HT1080 (cell line): Measurements from ENCODE around the gene ATG4C. TPM values are rescaled to one million over a fixed set of nuclear protein-coding genes. Genes with fewer than 3 reads are reported as not detected.

Experiments
- DNase-seq: peaks from one replicate; pipeline ENCODE4 v3.0.0-alpha.2; 2015; ENCODE audit warnings: low read depth
- total RNA-seq: library from RNA; depleted of rRNA; stranded (reverse); fragments of >200 nt; shearing (Covaris generic); gene quantifications from 2 replicates; pipeline ENCODE4 v1.2.3, GENCODE V29; 2014; rRNA removed

The ATG4C gene
- total RNA-seq, 1 experiment from 2014 or later, result 8.4 TPM

DNA sequence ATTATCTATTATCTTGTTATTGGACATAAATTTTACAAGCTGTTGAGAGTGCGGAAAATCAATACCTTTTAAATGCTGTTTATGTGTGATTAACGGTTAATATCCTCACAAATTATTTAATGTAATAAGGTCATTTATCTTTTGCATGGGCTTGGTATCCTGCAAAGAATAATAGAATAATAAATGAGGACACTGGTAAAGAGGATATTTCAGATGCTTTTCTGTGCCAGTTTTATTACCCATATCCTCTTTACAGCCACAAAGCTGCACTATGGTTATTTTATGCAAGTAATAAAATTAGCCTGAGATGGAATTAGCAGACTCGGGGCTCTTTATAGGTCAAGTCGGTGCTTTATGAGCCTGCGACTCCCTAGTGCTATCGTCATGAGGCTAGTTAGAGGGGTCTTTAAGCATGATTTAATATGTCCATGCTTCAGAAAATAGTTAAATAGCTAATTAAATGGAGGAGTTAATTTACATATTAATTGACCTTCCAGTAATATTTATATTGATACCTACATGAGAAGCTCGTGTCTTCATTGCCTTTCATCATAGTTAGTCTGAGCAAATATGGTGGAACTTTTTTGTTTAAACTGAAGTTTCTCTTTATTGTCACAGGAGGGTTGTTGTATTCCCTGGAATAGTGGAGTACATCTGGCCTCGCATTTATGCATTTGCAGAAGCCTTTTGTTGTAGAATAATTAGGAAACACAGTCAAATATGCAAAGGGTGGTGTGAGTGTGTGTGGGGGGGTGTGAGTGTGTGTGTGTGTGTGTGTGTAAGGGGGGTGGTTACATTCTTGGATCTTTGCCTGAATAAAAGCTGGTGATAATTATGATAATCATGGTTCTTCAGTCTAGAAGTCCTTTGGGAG lies 120.3 kb downstream of the ATG4C start:
- no peak for DNase-seq

DNA sequence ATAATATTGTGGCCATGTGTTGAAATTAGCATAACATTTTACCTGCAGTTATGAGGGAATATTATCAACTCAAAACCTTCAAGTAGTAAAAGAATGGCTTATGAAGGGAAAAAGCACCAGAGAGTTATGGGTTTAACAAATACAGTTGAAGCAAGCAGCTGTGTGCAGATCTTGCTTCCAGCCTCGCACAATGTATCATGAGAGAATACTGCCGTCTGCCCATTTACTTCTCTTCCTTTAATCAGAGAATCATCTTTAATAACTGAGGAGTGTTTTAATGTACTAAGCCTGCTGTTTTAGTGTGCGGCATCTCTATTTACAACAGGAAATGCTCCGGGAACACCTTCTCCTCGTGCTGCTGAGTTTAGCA lies 120.9 kb downstream of the ATG4C start:
- no peak for DNase-seq

DNA sequence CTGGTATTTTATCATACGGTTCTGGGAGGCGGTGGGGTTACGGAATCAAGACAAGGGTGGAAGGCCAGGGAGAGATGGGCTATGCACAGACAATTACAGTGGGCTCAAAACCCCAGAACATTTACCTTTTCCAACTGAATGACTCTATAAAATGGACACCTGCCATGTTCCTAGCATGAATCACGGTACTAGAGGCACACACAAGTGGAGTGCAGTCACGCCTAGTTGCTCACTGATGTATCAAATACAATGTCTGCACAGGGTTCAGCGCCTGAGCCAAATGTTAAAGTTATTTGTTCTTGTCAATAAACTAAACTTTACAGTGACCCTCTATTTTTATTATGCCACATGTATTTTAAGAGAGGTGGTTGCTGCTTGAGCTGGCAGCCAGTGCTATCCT lies 121.4 kb downstream of the ATG4C start:
- DNase-seq, result no peak

DNA sequence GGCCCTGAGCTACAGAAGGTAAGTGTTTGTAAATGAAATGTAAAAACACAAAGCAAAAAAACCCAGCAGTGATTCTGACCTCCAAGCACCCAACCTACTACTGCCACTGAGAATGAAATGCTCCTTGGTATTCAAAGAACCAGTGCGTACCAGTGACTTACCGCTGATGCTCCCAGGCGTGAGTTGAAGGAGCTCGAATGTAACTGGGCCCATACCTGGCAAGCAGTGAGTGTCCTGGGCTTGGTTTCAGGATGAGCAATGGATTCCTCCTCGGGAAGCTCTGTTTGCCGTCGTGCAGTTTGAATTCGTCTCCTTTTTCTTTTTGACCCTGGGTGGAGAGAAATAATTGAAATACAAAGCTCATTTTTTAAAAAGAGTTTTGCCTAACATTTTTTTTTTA lies 121.9 kb downstream of the ATG4C start:
- no peak for DNase-seq

DNA sequence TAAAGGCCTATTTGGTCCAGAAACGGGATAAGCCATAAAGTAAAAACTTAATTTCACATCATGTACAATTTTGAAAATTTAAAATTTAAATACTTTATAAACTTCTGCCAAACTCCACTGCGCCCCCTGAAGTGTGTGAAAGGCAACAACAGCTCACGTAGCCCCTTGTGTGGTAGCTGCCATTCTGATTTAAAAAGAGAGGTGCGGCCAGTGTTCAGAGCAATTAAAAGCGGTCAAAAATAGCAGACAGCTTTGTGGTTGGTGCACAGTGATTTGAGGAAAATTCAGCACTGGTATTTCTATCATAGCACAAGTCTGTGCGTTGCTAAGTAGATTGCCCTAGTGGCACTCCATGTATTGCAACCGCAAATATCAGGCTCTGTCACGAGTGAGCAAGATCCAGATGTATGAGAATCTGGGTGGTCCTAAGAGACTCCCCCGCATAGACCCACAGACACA lies 122.5 kb downstream of the ATG4C start:
- DNase-seq, result no peak

DNA sequence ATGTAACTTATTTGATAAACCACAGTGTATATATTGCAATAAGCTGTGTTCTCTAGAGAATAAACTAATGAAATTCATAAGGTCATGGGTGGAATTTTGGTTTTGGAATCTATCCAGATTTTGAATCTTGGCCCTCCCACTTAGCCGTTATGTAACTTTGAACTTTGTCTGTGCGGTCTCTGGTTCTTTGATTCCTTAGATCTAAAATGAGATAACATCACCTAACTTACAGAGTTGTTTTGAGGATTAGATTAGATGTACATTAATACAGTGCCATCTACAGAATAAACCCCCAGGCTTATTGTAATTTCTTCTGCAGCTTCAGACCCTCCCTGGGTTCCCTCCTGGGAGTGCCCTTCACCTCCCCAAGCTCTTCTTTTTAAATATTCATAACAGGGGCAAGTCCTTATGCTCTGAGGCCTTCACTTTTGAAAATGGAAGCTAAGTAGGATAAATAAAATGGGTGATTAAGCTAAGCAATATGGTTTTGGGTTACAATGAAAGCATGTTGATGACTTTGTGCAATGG lies 124.3 kb downstream of the ATG4C start:
- no peak for DNase-seq

DNA sequence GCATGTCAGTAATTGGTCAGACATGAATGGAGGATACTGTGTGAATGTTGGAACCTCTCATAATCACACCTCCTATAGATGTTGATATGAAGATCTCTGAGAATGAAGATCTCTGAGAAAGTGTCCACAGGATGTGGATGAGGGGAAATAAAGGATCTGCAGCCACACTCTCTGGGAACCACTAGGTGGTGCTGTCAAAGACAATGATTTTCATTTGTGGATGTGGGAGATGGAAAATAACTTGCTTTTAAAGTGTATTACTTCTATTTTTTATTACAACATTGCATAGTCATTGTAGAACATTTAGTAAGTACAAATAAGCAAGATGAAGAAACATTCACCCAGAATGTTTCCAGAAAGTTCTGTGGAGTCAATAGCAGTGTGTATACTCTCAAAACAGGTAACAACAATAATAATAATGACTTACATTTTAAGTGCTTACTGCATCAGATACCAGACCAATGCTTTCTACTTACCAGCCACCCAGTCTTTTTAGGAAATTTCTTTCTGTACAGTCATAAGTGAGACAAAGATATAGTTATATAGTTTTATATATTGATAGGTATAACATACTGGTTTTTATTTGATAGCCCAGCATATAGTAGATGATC lies 128.2 kb downstream of the ATG4C start:
- DNase-seq, result no peak

Other genes starting within 250 kb of the ATG4C start
- gene ANGPTL3, start 186.6 kb upstream of the ATG4C start, total RNA-seq, result not detected in 2 replicates
- 47.4 and 53.4 TPM in 2 replicates for gene DOCK7, start 95.7 kb upstream of the ATG4C start, total RNA-seq